ENCODE data around the gene KCNH2. TPM values are rescaled to one million over a fixed set of nuclear protein-coding genes. Genes with fewer than 3 reads are reported as not detected.

Gene KCNH2
- total RNA-seq, 2 donors from 2014 or later, result 1.1 to 1.9 TPM

DNA sequence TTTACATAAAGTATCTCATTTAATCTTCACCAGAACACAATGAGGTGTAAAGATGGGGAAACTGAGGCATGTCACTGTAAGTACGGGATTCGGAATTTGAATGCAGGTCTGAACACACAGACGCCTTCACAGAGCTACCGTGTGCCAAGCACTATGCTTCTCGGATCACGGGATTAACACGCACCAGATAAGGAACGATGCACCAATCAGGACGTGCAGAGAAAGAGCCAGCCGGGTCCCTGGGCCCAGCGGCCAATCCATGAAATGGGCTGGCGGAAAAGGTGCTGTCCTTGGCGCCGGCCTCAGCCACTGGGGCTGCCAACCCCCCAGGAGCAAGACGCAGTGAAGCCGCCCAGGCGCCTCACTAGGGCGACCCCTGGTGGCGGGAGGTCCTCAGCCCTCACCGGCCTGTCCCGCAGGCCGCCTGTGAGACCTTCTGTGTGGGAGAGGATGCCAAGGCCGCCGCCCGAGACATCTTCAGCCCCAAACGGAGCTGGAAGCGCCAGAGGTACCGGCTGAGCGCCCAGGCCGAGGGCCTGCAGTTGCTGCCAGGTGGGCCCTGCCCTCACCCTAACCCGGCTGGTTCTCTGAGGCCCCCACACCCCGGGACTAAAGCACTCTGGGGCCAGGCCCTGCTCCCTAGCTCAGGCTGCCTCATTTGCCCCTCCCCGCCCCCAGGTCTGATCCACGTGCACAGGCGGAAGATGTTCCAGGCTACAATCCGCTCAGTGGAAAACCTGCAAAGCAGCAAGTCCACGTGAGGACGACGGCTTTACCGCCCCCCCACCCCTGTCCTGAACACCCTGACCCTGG lies 30.6 kb upstream of the KCNH2 start:
- Mint-ChIP-seq H3K36me3 (ENCODE audit: low read depth) (no peaks in the 10 kb centered on the region), H3K9me3 (no peaks in the 10 kb centered on the region), H3K27me3 (ENCODE audit: insufficient read depth) (peaks cover 26% of the 10 kb centered on the region), H3K4me1 (peaks cover 21% of the 10 kb centered on the region), H3K4me3 (peak overlapping the region; percentile 12), H3K27ac (no peak overlapping the region)
- Histone ChIP-seq H3K4me3 (ENCODE audit: low read length) (no peak overlapping the region), H3K36me3 (ENCODE audit: control insufficient read depth, insufficient read depth, low read length) (no peaks in the 10 kb centered on the region), H3K9me3 (ENCODE audit: control insufficient read depth, low read length) (no peaks in the 10 kb centered on the region), H3K27me3 (ENCODE audit: control insufficient read depth, insufficient read depth, low read length, poor library complexity, severe bottlenecking) (no peaks in the 10 kb centered on the region), H3K27ac (ENCODE audit: low read depth, low read length) (no peak overlapping the region), H3K4me1 (ENCODE audit: control insufficient read depth, insufficient read depth, low read length) (peaks cover 9% of the 10 kb centered on the region), H3K9ac (ENCODE audit: extremely low read depth, low read length, poor library complexity, severe bottlenecking) (no peak overlapping the region)
- TF ChIP-seq, protein P1, sequence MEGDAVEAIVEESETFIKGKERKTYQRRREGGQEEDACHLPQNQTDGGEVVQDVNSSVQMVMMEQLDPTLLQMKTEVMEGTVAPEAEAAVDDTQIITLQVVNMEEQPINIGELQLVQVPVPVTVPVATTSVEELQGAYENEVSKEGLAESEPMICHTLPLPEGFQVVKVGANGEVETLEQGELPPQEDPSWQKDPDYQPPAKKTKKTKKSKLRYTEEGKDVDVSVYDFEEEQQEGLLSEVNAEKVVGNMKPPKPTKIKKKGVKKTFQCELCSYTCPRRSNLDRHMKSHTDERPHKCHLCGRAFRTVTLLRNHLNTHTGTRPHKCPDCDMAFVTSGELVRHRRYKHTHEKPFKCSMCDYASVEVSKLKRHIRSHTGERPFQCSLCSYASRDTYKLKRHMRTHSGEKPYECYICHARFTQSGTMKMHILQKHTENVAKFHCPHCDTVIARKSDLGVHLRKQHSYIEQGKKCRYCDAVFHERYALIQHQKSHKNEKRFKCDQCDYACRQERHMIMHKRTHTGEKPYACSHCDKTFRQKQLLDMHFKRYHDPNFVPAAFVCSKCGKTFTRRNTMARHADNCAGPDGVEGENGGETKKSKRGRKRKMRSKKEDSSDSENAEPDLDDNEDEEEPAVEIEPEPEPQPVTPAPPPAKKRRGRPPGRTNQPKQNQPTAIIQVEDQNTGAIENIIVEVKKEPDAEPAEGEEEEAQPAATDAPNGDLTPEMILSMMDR (conservative IDR thresholded peaks at IDR 0.05), result peak; percentile 97
- 74 to 84% methylated on average over 24 to 40 of the region's 40 CpGs for WGBS, 2 experiments (ENCODE audit: insufficient coverage in 1 of 2, insufficient read length in 1 of 2)
- peak; percentile 97 for DNase-seq

DNA sequence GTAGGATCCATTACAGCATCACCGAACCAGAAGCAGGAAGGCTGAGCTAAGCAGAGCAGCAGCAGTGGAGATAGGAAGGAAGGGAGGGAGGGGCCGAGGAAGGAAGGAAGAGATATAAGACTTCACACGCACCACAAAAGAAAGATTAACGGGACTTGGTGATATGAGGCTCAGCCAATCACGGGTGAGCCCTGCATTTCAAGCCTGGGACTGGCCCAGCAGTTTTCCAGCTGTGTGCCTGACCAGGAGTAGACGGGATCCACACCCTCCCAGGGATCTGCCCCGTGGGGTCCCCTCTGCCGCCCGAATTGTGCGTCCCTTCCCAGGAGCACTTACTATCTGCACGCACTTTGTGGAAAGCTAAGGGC lies 30.0 kb upstream of the KCNH2 start:
- Mint-ChIP-seq H3K9me3 (no peaks in the 10 kb centered on the region), H3K27me3 (ENCODE audit: insufficient read depth) (peaks cover 23% of the 10 kb centered on the region), H3K4me3 (peak overlapping the region; percentile 12), H3K36me3 (ENCODE audit: low read depth) (no peaks in the 10 kb centered on the region), H3K27ac (no peak overlapping the region), H3K4me1 (peaks cover 21% of the 10 kb centered on the region)
- no peaks in the 10 kb centered on the region for H3K27me3 ChIP-seq (ENCODE audit: control insufficient read depth, insufficient read depth, low read length, poor library complexity, severe bottlenecking)
- H3K27ac ChIP-seq (ENCODE audit: low read depth, low read length), result no peak overlapping the region
- TF ChIP-seq, protein P1 (conservative IDR thresholded peaks at IDR 0.05), result no peak
- H3K4me1 ChIP-seq (ENCODE audit: control insufficient read depth, insufficient read depth, low read length), result peaks cover 9% of the 10 kb centered on the region
- 54 to 70% methylated on average over 5 to 11 of the region's 11 CpGs for WGBS, 2 experiments (ENCODE audit: insufficient coverage in 1 of 2, insufficient read length in 1 of 2)
- peak; percentile 81 for DNase-seq
- H3K9ac ChIP-seq (ENCODE audit: extremely low read depth, low read length, poor library complexity, severe bottlenecking), result no peak overlapping the region
- H3K4me3 ChIP-seq (ENCODE audit: low read length), result no peak overlapping the region
- no peaks in the 10 kb centered on the region for H3K36me3 ChIP-seq (ENCODE audit: control insufficient read depth, insufficient read depth, low read length)
- H3K9me3 ChIP-seq (ENCODE audit: control insufficient read depth, low read length), result no peaks in the 10 kb centered on the region

DNA sequence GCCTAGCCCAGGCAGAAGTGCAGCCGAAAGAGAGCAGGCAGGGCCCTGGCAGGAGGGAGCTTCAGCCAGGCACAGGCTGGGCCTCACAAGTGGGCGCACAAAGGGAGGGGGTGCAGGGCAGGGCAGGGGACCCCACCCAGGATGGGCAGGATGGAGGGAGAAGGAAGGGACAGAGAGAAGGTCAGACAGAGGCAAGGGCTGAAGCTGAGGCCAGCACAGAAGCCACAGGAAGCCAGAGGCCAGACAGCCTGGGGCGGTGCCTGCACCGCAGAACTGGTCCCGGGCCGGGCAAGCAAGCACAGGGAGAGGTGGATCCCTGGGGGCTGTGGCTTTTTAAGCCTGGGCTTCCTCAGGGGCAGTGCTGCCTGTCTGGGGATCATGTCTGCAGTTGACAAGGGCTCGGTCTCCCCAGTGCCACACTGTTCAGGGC lies 29.4 kb upstream of the KCNH2 start:
- no peaks in the 10 kb centered on the region for H3K36me3 ChIP-seq (ENCODE audit: control insufficient read depth, insufficient read depth, low read length)
- Mint-ChIP-seq H3K4me3 (no peak overlapping the region), H3K27ac (no peak overlapping the region), H3K27me3 (ENCODE audit: insufficient read depth) (peaks cover 16% of the 10 kb centered on the region), H3K9me3 (no peaks in the 10 kb centered on the region), H3K36me3 (ENCODE audit: low read depth) (no peaks in the 10 kb centered on the region), H3K4me1 (peaks cover 18% of the 10 kb centered on the region)
- no peak overlapping the region for H3K4me3 ChIP-seq (ENCODE audit: low read length)
- H3K9me3 ChIP-seq (ENCODE audit: control insufficient read depth, low read length), result no peaks in the 10 kb centered on the region
- H3K27me3 ChIP-seq (ENCODE audit: control insufficient read depth, insufficient read depth, low read length, poor library complexity, severe bottlenecking), result no peaks in the 10 kb centered on the region
- DNase-seq, result peak; percentile 71
- no peak overlapping the region for H3K9ac ChIP-seq (ENCODE audit: extremely low read depth, low read length, poor library complexity, severe bottlenecking)
- no peak overlapping the region for H3K27ac ChIP-seq (ENCODE audit: low read depth, low read length)
- 67 to 81% methylated on average over 5 to 7 of the region's 7 CpGs for WGBS, 2 experiments (ENCODE audit: insufficient coverage in 1 of 2, insufficient read length in 1 of 2)
- TF ChIP-seq, protein P1 (conservative IDR thresholded peaks at IDR 0.05), result no peak
- peaks cover 9% of the 10 kb centered on the region for H3K4me1 ChIP-seq (ENCODE audit: control insufficient read depth, insufficient read depth, low read length)

All from endodermal cell (in vitro differentiated cells).